ENCODE measurements around the gene JPH4.
A peak's percentile ranks its signal among the peaks of the same experiment; 100 is the strongest.

JPH4 gene

GRCh38 chr14:23561873-23562821 is 16.4 kb downstream of the JPH4 start:
- no peak for DNase-seq

GRCh38 chr14:23561259-23561658 is 17.3 kb downstream of the JPH4 start:
- no peak for DNase-seq

- DNase-seq: no peak
Observed at GRCh38 chr14:23559926-23560520, 18.6 kb downstream of the JPH4 start.

GRCh38 chr14:23559010-23559925 is 19.3 kb downstream of the JPH4 start:
- DNase-seq: peak; percentile 68 to 69

GRCh38 chr14:23558346-23559009 is 20.1 kb downstream of the JPH4 start:
- no peak for DNase-seq

- no peak for DNase-seq
Observed at GRCh38 chr14:23557946-23558345, 20.6 kb downstream of the JPH4 start.

GRCh38 chr14:23557521-23557920 is 21.1 kb downstream of the JPH4 start:
- DNase-seq: no peak

GRCh38 chr14:23556700-23557440 is 21.7 kb downstream of the JPH4 start:
- no peak for DNase-seq

GRCh38 chr14:23555882-23556699 is 22.5 kb downstream of the JPH4 start, which contains the start of gene THTPA:
Gene THTPA (plus strand): TSS chr14:23556271. CDS start chr14:23556758, 487 bp downstream.
- DNase-seq: peak; percentile 94

- DNase-seq: no peak
Observed at GRCh38 chr14:23555533-23555881, 23.1 kb downstream of the JPH4 start.

GRCh38 chr14:23551266-23552028 is 27.1 kb downstream of the JPH4 start, which contains the start of gene ZFHX2:
Gene ZFHX2 (minus strand): TSS chr14:23551765. CDS start chr14:23535325, 16,440 bp downstream.
- DNase-seq: peak; percentile 86 to 89

GRCh38 chr14:23550812-23551265 is 27.8 kb downstream of the JPH4 start:
- no peak for DNase-seq

- DNase-seq: no peak
Observed at GRCh38 chr14:23550131-23550811, 28.3 kb downstream of the JPH4 start.

- DNase-seq: no peak
Observed at GRCh38 chr14:23548351-23549318, 30.0 kb downstream of the JPH4 start.

- DNase-seq: no peak
Observed at GRCh38 chr14:23547924-23548323, 30.7 kb downstream of the JPH4 start.

GRCh38 chr14:23546450-23547035 is 32.0 kb downstream of the JPH4 start:
- no peak for DNase-seq

GRCh38 chr14:23545740-23546365 is 32.7 kb downstream of the JPH4 start:
- no peak for DNase-seq

All from activated CD4-positive, alpha-beta T cell treated with anti-CD3 and anti-CD28 coated beads for 4 hours (primary cell).